K562 (cell line): Measurements from ENCODE around the gene CDC42BPB. TPM values are rescaled to one million over a fixed set of nuclear protein-coding genes. Genes with fewer than 3 reads are reported as not detected.
A peak's percentile ranks its signal among the peaks of the same experiment; 100 is the strongest.

Source experiments
- ATAC-seq: fragments of 200-7000 bp; cut with Tn5 transposase; 3 replicates; pipeline ENCODE4 v1.9.1; 2020; ENCODE audit warnings: moderate library complexity
- BruUV-seq: library from RNA; stranded (reverse); fragments of 400-500 nt; replicated peaks from 2 replicates; lab custom pipeline; 2021; lab: Mats Ljungman, UMichigan
- CTCF ChIA-PET: fragments of 300-600 bp; formaldehyde crosslinking; extraction: SDS; loops from one replicate; lab custom pipeline; 2021; ENCODE audit warnings: low intra/inter-chr PET ratio; lab: Yijun Ruan, JAX
- POLR2A ChIA-PET: fragments of 300-600, 350-650 bp; sonication (Branson Sonifier 250); formaldehyde crosslinking; extraction: SDS; loops from one replicate; lab custom pipeline; 2021; ENCODE audit warnings: antibody characterized with exemption, inconsistent platforms; lab: Yijun Ruan, JAX
- DNase-seq, 4 experiments: peaks; one replicate each; pipeline versions ENCODE4 v3.0.0 to v3.0.0-alpha.2; 2011 to 2018; ENCODE audit warnings: low spot score in 3 of 4, mixed read lengths in 3 of 4; ENCODE audit errors: extremely low read depth in 1 of 4
- FAIRE-seq: peaks from 2 replicates; lab custom pipeline; 2011; peaks lifted over from hg19 to GRCh38; lab: Jason Lieb, UNC
- H2AFZ ChIP-seq: 2 replicates; pipeline ENCODE4 v1.6.0; 2011; ENCODE audit warnings: low read depth, low read length, control low read depth, inconsistent platforms
- H3K27ac ChIP-seq: fragments of 200-600 bp; 3 replicates; pipeline ENCODE4 v1.8.0; 2011; ENCODE audit warnings: low read depth, mild to moderate bottlenecking, control low read depth, inconsistent platforms, low read length, moderate library complexity, mixed read lengths; ENCODE audit errors: extremely low read depth
- H3K27me3 ChIP-seq, 2 experiments: fragments of 300-600 bp in 1 of 2; 2 replicates in 1 of 2; 3 replicates in 1 of 2; pipeline versions ENCODE4 v1.6.0 to v1.8.0; 2011; ENCODE audit warnings: inconsistent platforms in 2 of 2, low read length in 2 of 2, mild to moderate bottlenecking in 1 of 2, mixed read lengths in 1 of 2, moderate library complexity in 1 of 2; ENCODE audit not compliant: control insufficient read depth in 2 of 2, insufficient read depth in 2 of 2
- H3K36me3 ChIP-seq: fragments of 300-600 bp; 3 replicates; pipeline ENCODE4 v1.8.0; 2011; ENCODE audit warnings: mild to moderate bottlenecking, low read length, inconsistent platforms; ENCODE audit not compliant: control insufficient read depth, insufficient read depth
- H3K4me1 ChIP-seq, 2 experiments: fragments of 200-600 bp in 1 of 2; replicated peaks in 1 of 2; 2 replicates in 1 of 2; 3 replicates in 1 of 2; pipeline versions ENCODE4 v1.5.1 to v1.8.0; 2011; ENCODE audit warnings: inconsistent platforms in 2 of 2, low read length in 2 of 2, mild to moderate bottlenecking in 1 of 2, mixed read lengths in 1 of 2, moderate library complexity in 1 of 2; ENCODE audit not compliant: control insufficient read depth in 2 of 2, insufficient read depth in 2 of 2
- H3K4me2 ChIP-seq: 2 replicates; pipeline ENCODE4 v1.6.1; 2011; ENCODE audit warnings: low read length, control low read depth, inconsistent platforms, mixed read lengths; ENCODE audit not compliant: insufficient read depth
- H3K4me3 ChIP-seq: fragments of 200-600 bp; sonication (generic), shearing (Covaris generic); 2 replicates; pipeline ENCODE4 v1.5.1; 2016; ENCODE audit warnings: control low read depth, inconsistent platforms
- H3K79me2 ChIP-seq: fragments of 200-600 bp; 3 replicates; pipeline ENCODE4 v1.8.0; 2011; ENCODE audit warnings: low read length, inconsistent platforms; ENCODE audit not compliant: control insufficient read depth, insufficient read depth
- H3K9ac ChIP-seq, 2 experiments: 2 replicates each; pipeline versions ENCODE4 v1.6.0 to v1.6.1; 2011; ENCODE audit warnings: low read depth in 2 of 2, low read length in 2 of 2, control low read depth in 1 of 2, inconsistent platforms in 1 of 2, mild to moderate bottlenecking in 1 of 2, mixed read lengths in 1 of 2; ENCODE audit not compliant: insufficient read depth in 1 of 2
- H3K9me1 ChIP-seq: one replicate; pipeline ENCODE4 v1.6.0; 2011; ENCODE audit warnings: inconsistent platforms, mild to moderate bottlenecking, low read length, moderate library complexity; ENCODE audit not compliant: control insufficient read depth, insufficient read depth
- H3K9me3 ChIP-seq: replicated peaks from 2 replicates; pipeline ENCODE4 v1.5.1; 2011; ENCODE audit warnings: low read depth, low read length, inconsistent platforms; ENCODE audit not compliant: control insufficient read depth, insufficient read depth
- H4K20me1 ChIP-seq: replicated peaks from 2 replicates; pipeline ENCODE4 v1.6.1; 2011; ENCODE audit warnings: low read length, inconsistent platforms, mixed read lengths; ENCODE audit not compliant: control insufficient read depth, insufficient read depth
- ATF4 ChIP-seq: fragments of 450-650 bp; formaldehyde crosslinking; IDR thresholded peaks from 2 replicates; pipeline ENCODE4 v1.4.0; 2022; ENCODE audit warnings: mild to moderate bottlenecking, moderate library complexity
- CEBPB ChIP-seq: fragments of 450-650 bp; IDR thresholded peaks from 2 replicates; pipeline ENCODE4 v1.6.1; 2016; ENCODE audit warnings: missing genetic modification characterization, missing compliant biosample characterization
- EGR1 ChIP-seq: fragments of 450-650 bp; conservative IDR thresholded peaks from 2 replicates; pipeline ENCODE4 v1.6.1; 2017; ENCODE audit warnings: mild to moderate bottlenecking
- MAX ChIP-seq: sonication (generic); formaldehyde crosslinking; IDR thresholded peaks from 2 replicates; pipeline ENCODE4 v1.9.0; 2022; ENCODE audit warnings: mild to moderate bottlenecking, missing genetic modification reagents
- MYC ChIP-seq, 2 experiments: fragments of 250-450 bp in 1 of 2; sonication (Bioruptor Pico) in 1 of 2; IDR thresholded peaks; 2 replicates each; pipeline versions ENCODE4 v1.5.1 to v1.6.1; 2012 to 2021; ENCODE audit warnings: low read depth in 2 of 2, borderline replicate concordance in 1 of 2, improper control_type of control experiment in 1 of 2, low read length in 1 of 2, mild to moderate bottlenecking in 1 of 2, moderate library complexity in 1 of 2
- POLR2A ChIP-seq: fragments of 450-650 bp; conservative IDR thresholded peaks from 2 replicates; pipeline ENCODE4 v1.6.1; 2016
- SNIP1 ChIP-seq: fragments of 450-650 bp; IDR thresholded peaks from 2 replicates; pipeline ENCODE4 v1.7.1; 2017; ENCODE audit warnings: low read depth, mild to moderate bottlenecking
- STAT5B ChIP-seq: fragments of 250-450 bp; sonication (Bioruptor Pico); IDR thresholded peaks from 2 replicates; pipeline ENCODE4 v1.8.0; 2021; ENCODE audit warnings: mild to moderate bottlenecking, inconsistent platforms
- TGIF2 ChIP-seq: sonication (generic); formaldehyde crosslinking; IDR thresholded peaks from 2 replicates; pipeline ENCODE4 v1.8.1; 2022; ENCODE audit warnings: mild to moderate bottlenecking, missing genetic modification reagents, moderate library complexity
- ZKSCAN8 ChIP-seq: fragments of 200-800 bp; sonication (Bioruptor generic); IDR thresholded peaks from 2 replicates; pipeline ENCODE4 v1.6.1; 2016; ENCODE audit warnings: missing genetic modification characterization, missing compliant biosample characterization
- ZNF398 ChIP-seq: fragments of 250-450 bp; sonication (Bioruptor Pico); IDR thresholded peaks from 2 replicates; pipeline ENCODE4 v1.8.0; 2021; ENCODE audit warnings: moderate library complexity, mild to moderate bottlenecking, inconsistent platforms
- WGBS: fragments of 100-300 bp; shearing (Covaris generic); methylation state at CpG from one replicate; pipeline ENCODE4 v1.1.6; 2016; ENCODE audit warnings: low coverage, mixed read lengths; ENCODE audit not compliant: insufficient coverage; ENCODE audit errors: missing lambda C conversion rate; 5-methylcytosine and 5-hydroxymethylcytosine counted together
- in situ Hi-C: fragments of 300-500 bp; cut with MboI; formaldehyde crosslinking; loops from 4 replicates; pipeline ENCODE4 v1.15.0; 2018; ENCODE audit warnings: inconsistent platforms, mixed read lengths
- intact Hi-C: fragments of 100-400 bp; cut with micrococcal nuclease; formaldehyde crosslinking; loops from 2 replicates; pipeline ENCODE4 v1.14.2; 2022
- polyA plus RNA-seq, 8 experiments: library from polyadenylated mRNA; depleted of rRNA in 4 of 8; stranded (reverse) in 5 of 8; unstranded in 3 of 8; fragments of >200 nt; fragmentation: Nextera tagmentation in 2 of 8; fragmentation: Illumina TruSeq in 1 of 8; extraction: Ambion mirVana in 2 of 8; extraction: Trizol in 1 of 8; gene quantifications; 2 replicates each; pipeline versions ENCODE4 v1.2.1 to v1.2.3, GENCODE V29; 2011 to 2014; ENCODE audit warnings: inconsistent platforms in 1 of 8, missing spikeins in 1 of 8
- total RNA-seq, 7 experiments: library from RNA; depleted of rRNA in 6 of 7; stranded (reverse); fragments of >200 nt in 6 of 7; fragmentation: Illumina TruSeq in 2 of 7; extraction: Trizol in 2 of 7; gene quantifications; 2 replicates each; pipeline versions ENCODE4 v1.2.1 to v1.2.3, GENCODE V29; 2011 to 2021; ENCODE audit warnings: low replicate concordance in 1 of 7

Gene CDC42BPB
- total and polyA plus RNA-seq, 9 of the 15 experiments (the other 6 are each of a cell fraction or from before 2014, with no cell fraction given) = 0.07 to 24.3 (median 12.6) TPM

DNA sequence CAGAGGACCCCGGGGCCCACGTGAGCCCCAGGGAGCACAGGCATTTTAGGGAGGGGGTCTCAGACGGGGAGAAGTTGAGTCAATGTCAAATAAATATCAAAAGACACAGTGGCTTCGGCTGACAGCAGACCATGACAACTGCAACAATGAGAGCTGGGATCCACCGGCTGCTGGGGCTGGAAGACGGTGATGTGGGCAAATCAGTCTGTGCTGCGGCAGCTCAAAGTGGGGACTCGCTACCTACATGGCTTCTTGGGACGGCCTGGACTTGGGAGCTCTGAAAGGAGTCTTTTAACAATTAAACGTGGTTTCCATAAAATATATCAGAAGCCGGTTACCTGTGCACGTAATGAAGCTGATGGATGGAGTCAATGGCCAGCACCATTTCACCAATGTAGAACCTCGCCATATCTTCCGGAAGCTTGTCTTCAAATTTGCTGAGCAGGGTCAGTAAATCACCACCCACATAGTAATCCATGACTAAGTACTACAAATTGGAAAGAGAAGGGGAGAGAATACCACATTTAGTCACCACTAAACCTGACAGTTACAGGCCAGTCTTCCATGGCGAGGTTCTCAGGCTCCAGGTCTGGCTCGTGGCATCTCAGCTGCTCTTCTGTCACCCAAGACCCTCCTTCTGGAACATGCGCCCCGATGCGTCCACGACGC, 58.0 kb downstream of the CDC42BPB start:
- H3K9me3 ChIP-seq = no peaks in the 10 kb centered on the region
- peak overlapping the region; percentile 65; the same call in 2 of the 3 replicates for H3K27ac ChIP-seq
- POLR2A ChIA-PET = interaction anchor here (0.7 kb wide), 1 partner anchor 393 kb away, joined by 3 read pairs; no protein-coding TSS in a partner anchor
- FAIRE-seq (peak; percentile 6), ATAC-seq (no peak), DNase-seq (no peak)
- no TSS peak for BruUV-seq
- H3K79me2 ChIP-seq = no peaks in the 10 kb centered on the region
- 96% methylated on average over 19 of the region's 21 CpGs for WGBS
- peaks cover 7% of the 10 kb centered on the region; the same call in 2 of the 3 replicates for H3K36me3 ChIP-seq
- no peak overlapping the region for H2AFZ ChIP-seq
- no peak overlapping the region for H3K4me2 ChIP-seq
- H3K4me1 ChIP-seq = peaks cover 19 to 28% of the 10 kb centered on the region in 2 experiments; a peak in 4 of 5 replicates
- in situ Hi-C loops (no loop called here), intact Hi-C loops (no loop called here)
- H4K20me1 ChIP-seq = no peaks in the 10 kb centered on the region
- peaks cover 3% of the 10 kb centered on the region for H3K9me1 ChIP-seq
- no peak overlapping the region for H3K4me3 ChIP-seq
- H3K9ac ChIP-seq = no peak overlapping the region
- H3K27me3 ChIP-seq = no peaks in the 10 kb centered on the region
- 0 out of 2 replicates have a peak, but pooled peaks have one; percentile 28 for TF ChIP-seq EGR1
- TF ChIP-seq POLR2A = no peak
- TF ChIP-seq MAX = no peak
- TF ChIP-seq, all 486 proteins: peak for 1
- CTCF ChIA-PET = no interaction called here

- ChIA-PET CTCF (no interaction called here), POLR2A (no interaction called here)
- WGBS = 77% methylated on average over 3 of the region's 6 CpGs
- H3K79me2 ChIP-seq = no peaks in the 10 kb centered on the region
- no peak overlapping the region for H3K27ac ChIP-seq
- peaks cover 3% of the 10 kb centered on the region for H3K9me1 ChIP-seq
- peaks cover 19 to 23% of the 10 kb centered on the region in 2 experiments; a peak in 4 of 5 replicates for H3K4me1 ChIP-seq
- H3K36me3 ChIP-seq = peaks cover 7% of the 10 kb centered on the region; the same call in 2 of the 3 replicates
- H3K9ac ChIP-seq = no peak overlapping the region
- DNase-seq = no peak
- H3K4me2 ChIP-seq = no peak overlapping the region
- intact Hi-C loops = no loop called here
- H4K20me1 ChIP-seq = no peaks in the 10 kb centered on the region
- H3K4me3 ChIP-seq = no peak overlapping the region
- no peak overlapping the region for H2AFZ ChIP-seq
- no peaks in the 10 kb centered on the region for H3K27me3 ChIP-seq
- no peaks in the 10 kb centered on the region for H3K9me3 ChIP-seq
- in situ Hi-C loops = no loop called here
- FAIRE-seq = no peak
- no TSS peak for BruUV-seq
- ATAC-seq = no peak
- TF ChIP-seq ZKSCAN8 (CRISPR knock-in tag) = no peak
- TF ChIP-seq CEBPB (tag) = no peak
- TF ChIP-seq ATF4 (CRISPR knock-in tag) = no peak
- no peak for TF ChIP-seq TGIF2 (CRISPR knock-in tag)
- no peak for TF ChIP-seq MYC (IDR thresholded peaks at IDR 0.05; ENCODE audit: low read depth, low read length)
- no peak for TF ChIP-seq MYC (CRISPR knock-in tag; IDR thresholded peaks at IDR 0.05; ENCODE audit: borderline replicate concordance, low read depth)
- TF ChIP-seq ZNF398 (CRISPR knock-in tag) = no peak
- no peak for TF ChIP-seq SNIP1
- TF ChIP-seq STAT5B (CRISPR knock-in tag) = no peak
Measured at GRCh38 chr14:102998393-102998792, 59.0 kb downstream of the CDC42BPB start.
